Cardiac septum (tissue), 1 donor: ENCODE data around the gene IL1A. TPM values are rescaled to one million over a fixed set of nuclear protein-coding genes. Genes with fewer than 3 reads are reported as not detected.

Experiments used
- DNase-seq: peaks from one replicate; pipeline ENCODE4 v3.0.0-alpha.2; 2020; ENCODE audit warnings: low spot score
- intact Hi-C: fragments of 100-400 bp; cut with DNase I; formaldehyde crosslinking; loops from one replicate; pipeline ENCODE4 v1.14.0; 2022
- total RNA-seq: library from RNA; stranded (reverse); fragmentation: NEBNext Ultra II Directional; extraction: Animal tissue kit (Norgen Biotek cat#: 25700); gene quantifications from one replicate; pipeline ENCODE4 v1.2.1, GENCODE V29; 2021
- donor health status: DM: no; HTN: no; CAD: no.

IL1A gene
- total RNA-seq, 1 donor from 2014 or later: not detected

GRCh38 chr2:112733456-112733855 is 50.8 kb downstream of the IL1A start:
- no peak for DNase-seq
- intact Hi-C loops: no loop called here

- no peak for DNase-seq
- intact Hi-C loops: no loop called here
Observed at GRCh38 chr2:112731479-112731878, 52.8 kb downstream of the IL1A start.

DNA sequence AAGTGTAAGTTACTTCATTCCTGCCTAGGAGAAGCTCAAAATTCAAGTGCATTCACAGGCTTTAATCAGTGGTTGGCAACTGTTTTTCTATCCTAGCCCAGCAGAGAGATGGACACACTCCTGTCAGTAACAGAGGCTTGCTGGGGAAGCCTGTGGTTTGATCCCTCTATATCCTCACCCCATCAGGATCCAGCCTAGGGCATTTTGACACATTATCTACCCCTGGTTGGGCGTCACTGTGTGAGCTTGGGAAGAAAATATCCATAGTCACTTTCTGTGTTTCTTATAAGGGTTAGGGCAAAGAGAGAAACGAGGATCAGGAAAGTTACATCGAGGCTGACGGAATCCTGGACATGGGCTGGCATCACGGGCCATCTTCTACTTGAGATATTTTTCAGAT is 53.5 kb downstream of the IL1A start:
- intact Hi-C loops: no loop called here
- DNase-seq: no peak

DNA sequence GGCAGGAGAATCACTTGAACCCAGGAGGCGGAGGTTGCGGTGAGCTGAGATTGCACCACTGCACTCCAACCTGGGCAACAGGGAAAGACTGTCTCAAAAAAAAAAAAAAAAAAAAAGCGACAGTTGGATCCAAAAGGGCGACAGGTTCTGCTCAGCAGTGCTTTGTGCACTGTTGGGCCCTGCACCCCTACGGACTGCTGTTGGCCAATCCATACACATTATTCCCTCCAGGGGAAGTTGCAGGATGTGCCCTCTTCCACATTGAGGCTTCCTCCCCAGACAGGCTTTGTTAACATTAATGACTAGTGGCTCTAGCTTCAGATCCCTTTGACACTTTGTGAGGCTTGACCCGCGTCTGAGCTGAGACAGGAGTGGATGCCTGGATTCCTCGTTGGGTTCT is 54.1 kb downstream of the IL1A start:
- intact Hi-C loops: no loop called here

GRCh38 chr2:112728378-112729175 is 55.7 kb downstream of the IL1A start:
- DNase-seq: no peak
- intact Hi-C loops: no loop called here

More for the DNA sequence above, 54.1 kb downstream of the IL1A start:
- no peak for DNase-seq

GRCh38 chr2:112728029-112728362 is 56.3 kb downstream of the IL1A start:
- no peak for DNase-seq
- intact Hi-C loops: no loop called here

DNA sequence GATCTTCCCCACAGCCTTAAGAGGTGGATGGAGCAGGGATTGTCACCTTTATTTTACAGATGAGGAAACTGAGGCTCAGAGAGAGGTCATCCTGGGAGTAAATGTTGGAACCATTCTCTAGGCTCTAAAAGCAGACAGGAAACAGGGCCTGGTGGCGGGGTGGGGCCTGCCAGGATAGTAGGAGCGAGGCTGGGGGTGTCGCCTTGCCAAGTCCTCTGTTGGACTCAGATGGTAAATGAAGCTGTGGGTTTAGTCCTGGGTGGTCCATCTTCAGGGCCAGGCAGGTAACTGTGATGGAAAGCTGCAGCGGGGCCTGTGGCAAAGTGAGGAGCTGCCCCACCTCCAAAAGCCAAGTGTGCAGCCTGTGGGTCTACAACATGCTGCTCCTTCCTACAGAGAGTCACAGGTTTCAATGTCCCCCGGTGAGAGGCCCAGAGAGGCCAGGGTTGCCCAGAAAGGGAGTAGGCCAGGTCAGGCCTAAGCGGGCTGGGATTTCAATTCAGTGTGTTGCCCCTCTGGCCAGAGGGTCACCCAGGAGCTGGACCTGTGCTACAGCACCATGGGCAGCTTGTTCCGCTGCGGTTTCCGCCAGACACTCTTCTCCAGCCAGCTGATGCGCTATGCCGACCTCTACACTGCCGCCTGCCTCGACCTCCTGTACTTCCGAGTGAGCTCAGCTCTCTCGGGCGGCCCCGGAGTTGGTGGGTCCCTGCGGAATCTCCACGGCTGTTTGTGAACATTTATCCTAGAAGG is 56.8 kb downstream of the IL1A start:
- intact Hi-C loops: no loop called here
- DNase-seq: no peak

- peak; percentile 95 for DNase-seq
- intact Hi-C loops: loop anchor here (1.0 kb wide), 2 partner anchors 100 to 126 kb away; no protein-coding TSS in a partner anchor
Observed at GRCh38 chr2:112726487-112727190, 57.7 kb downstream of the IL1A start.

GRCh38 chr2:112725545-112726457 is 58.5 kb downstream of the IL1A start:
- DNase-seq: no peak
- intact Hi-C loops: loop anchor here (1.0 kb wide), 2 partner anchors 100 to 126 kb away; no protein-coding TSS in a partner anchor

DNA sequence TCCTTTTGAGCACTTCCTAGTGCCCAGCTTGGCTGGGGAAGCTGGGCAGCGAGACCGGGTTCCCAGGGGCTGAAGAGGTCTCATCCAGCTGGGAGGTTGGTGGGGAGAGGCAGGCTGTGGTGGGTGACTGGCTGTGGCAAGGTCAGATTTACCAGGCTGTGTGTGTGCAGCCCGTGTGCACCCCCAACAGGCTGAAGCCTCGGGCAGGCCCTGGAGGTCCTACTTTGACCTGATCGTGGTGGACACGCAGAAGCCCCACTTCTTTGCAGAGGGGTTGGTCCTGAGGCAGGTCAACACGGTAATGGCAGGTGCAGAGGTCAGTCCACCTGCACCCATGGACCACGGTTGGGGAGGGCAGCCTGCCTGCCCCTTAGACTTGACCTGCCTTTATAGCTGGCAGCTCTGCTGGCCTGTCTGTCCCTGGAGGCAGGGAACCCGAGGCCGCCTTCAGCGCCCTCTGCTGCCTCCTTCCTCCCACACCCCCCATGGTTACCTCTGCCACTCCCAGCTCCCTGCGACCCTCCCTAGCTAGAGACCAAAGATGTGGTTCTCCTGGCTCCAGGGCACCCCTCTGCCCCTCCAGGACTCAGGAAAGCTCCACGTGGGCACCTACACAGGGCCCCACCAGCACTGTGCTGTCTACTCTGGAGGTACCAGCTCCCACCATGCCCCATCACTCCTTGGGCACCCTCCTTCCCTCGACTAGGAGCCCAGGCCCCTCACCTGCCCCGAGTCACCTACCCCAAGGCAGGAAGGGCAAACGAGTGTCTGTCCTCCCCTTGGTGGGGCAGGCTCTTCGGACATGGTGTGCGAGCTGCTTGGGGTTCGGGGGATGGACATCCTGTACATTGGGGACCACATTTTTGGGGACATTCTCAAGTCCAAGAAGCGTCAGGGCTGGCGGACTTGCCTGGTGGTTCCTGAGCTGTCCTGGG is 59.4 kb downstream of the IL1A start:
- intact Hi-C loops: no loop called here
- no peak for DNase-seq

GRCh38 chr2:112723995-112724394 is 60.3 kb downstream of the IL1A start:
- no peak for DNase-seq
- intact Hi-C loops: no loop called here

Other genes starting within 250 kb of the IL1A start
- 10.1 TPM for gene POLR1B, start 242.0 kb downstream of the IL1A start, total RNA-seq
- gene CHCHD5, start 199.9 kb downstream of the IL1A start, total RNA-seq: 24.9 TPM
- 26.1 TPM for gene SLC20A1, start 138.6 kb downstream of the IL1A start, total RNA-seq
- not detected for gene NT5DC4, start 63.5 kb downstream of the IL1A start, total RNA-seq
- 0.30 TPM for gene CKAP2L, start 19.9 kb downstream of the IL1A start, total RNA-seq
- 0.48 TPM for gene IL1B, start 52.3 kb upstream of the IL1A start, total RNA-seq
- not detected for gene IL37, start 126.7 kb upstream of the IL1A start, total RNA-seq
- gene IL36G, start 193.5 kb upstream of the IL1A start, total RNA-seq: not detected
- not detected for gene IL36A, start 221.0 kb upstream of the IL1A start, total RNA-seq